GM13976 (cell line): ENCODE results near the gene GAPDHS.
A peak's percentile ranks its signal among the peaks of the same experiment; 100 is the strongest.

Experiments
- DNase-seq: peaks from one replicate; pipeline ENCODE4 v3.0.0; 2012; ENCODE audit warnings: low spot score
- CTCF ChIP-seq: IDR thresholded peaks from 2 replicates; pipeline ENCODE4 v1.5.1; 2012; ENCODE audit warnings: borderline replicate concordance, mild to moderate bottlenecking; ENCODE audit not compliant: insufficient read depth; ENCODE audit errors: extremely low read depth, missing control alignments, control extremely low read depth
- in situ Hi-C: fragments of 300-500 bp; cut with MboI; formaldehyde crosslinking; loops from one replicate; pipeline ENCODE4 v1.12.0; 2022; ENCODE audit warnings: low sequenced_read_pairs, mixed read lengths, inconsistent platforms; ENCODE audit not compliant: unreplicated experiment

The GAPDHS gene

GRCh38 chr19:35585848-35586247 lies 52.6 kb downstream of the GAPDHS start, which contains the start of gene PMIS2:
Gene PMIS2 (plus strand): TSS chr19:35586173. CDS start chr19:35586260, 87 bp downstream.
- TF ChIP-seq CTCF = no peak
- DNase-seq = no peak
- in situ Hi-C loops = no loop called here

GRCh38 chr19:35587321-35587720 lies 54.1 kb downstream of the GAPDHS start:
- no peak for TF ChIP-seq CTCF
- in situ Hi-C loops = no loop called here
- no peak for DNase-seq

GRCh38 chr19:35590875-35591274 lies 57.6 kb downstream of the GAPDHS start:
- no peak for TF ChIP-seq CTCF
- in situ Hi-C loops = no loop called here
- DNase-seq = no peak

- in situ Hi-C loops = no loop called here
- DNase-seq = peak; percentile 74
- peak; percentile 55 for TF ChIP-seq CTCF
Observed at GRCh38 chr19:35592226-35592625, 59.0 kb downstream of the GAPDHS start.
